Endothelial cell of umbilical vein (primary cell): ENCODE results near the gene TF. TPM values are rescaled to one million over a fixed set of nuclear protein-coding genes. Genes with fewer than 3 reads are reported as not detected.

Experiments used
- BruUV-seq: library from RNA; stranded (reverse); fragments of 400-500 nt; replicated peaks from 2 replicates; lab custom pipeline; 2021; lab: Mats Ljungman, UMichigan
- CTCF ChIA-PET: fragments of 300-600, 350-600 bp; sonication (Branson Sonifier 250); formaldehyde crosslinking; loops from one replicate; lab custom pipeline; 2021; ENCODE audit warnings: antibody characterized with exemption, inconsistent platforms; lab: Charles Lee
- POLR2A ChIA-PET: fragments of 300-600, 350-600 bp; sonication (Branson Sonifier 250); formaldehyde crosslinking; loops from one replicate; lab custom pipeline; 2021; ENCODE audit warnings: antibody characterized with exemption, inconsistent platforms; lab: Charles Lee
- DNase-seq: peaks from one replicate; pipeline ENCODE4 v3.0.0-alpha.2; 2011; ENCODE audit warnings: low read depth, low spot score
- FAIRE-seq: peaks from 2 replicates; lab custom pipeline; 2011; peaks lifted over from hg19 to GRCh38; lab: Jason Lieb, UNC
- H2AFZ ChIP-seq: 2 replicates; pipeline ENCODE4 v1.6.0; 2012; ENCODE audit warnings: low read depth, low read length, control low read depth, inconsistent platforms
- H3K27ac ChIP-seq: 2 replicates; pipeline ENCODE4 v1.5.1; 2011; ENCODE audit warnings: low read depth, mild to moderate bottlenecking, control low read depth, low read length, moderate library complexity; ENCODE audit not compliant: insufficient read depth
- H3K27me3 ChIP-seq, 2 experiments: 2 replicates each; pipeline versions ENCODE4 v1.6.0 to v1.6.1; 2011; ENCODE audit warnings: low read length in 2 of 2, mixed read lengths in 1 of 2; ENCODE audit not compliant: control insufficient read depth in 2 of 2, insufficient read depth in 2 of 2
- H3K36me3 ChIP-seq, 2 experiments: 2 replicates in 1 of 2; 3 replicates in 1 of 2; pipeline ENCODE4 v1.5.1; 2011; ENCODE audit warnings: low read length in 2 of 2, mild to moderate bottlenecking in 1 of 2, moderate library complexity in 1 of 2; ENCODE audit not compliant: control insufficient read depth in 2 of 2, insufficient read depth in 2 of 2; ENCODE audit errors: extremely low read depth in 1 of 2
- H3K4me1 ChIP-seq: 3 replicates; pipeline ENCODE4 v1.5.1; 2011; ENCODE audit warnings: mild to moderate bottlenecking, low read length; ENCODE audit not compliant: control insufficient read depth, insufficient read depth; ENCODE audit errors: extremely low read depth
- H3K4me2 ChIP-seq: 2 replicates; pipeline ENCODE4 v1.6.1; 2011; ENCODE audit warnings: low read length, control low read depth, mixed read lengths; ENCODE audit not compliant: insufficient read depth
- H3K4me3 ChIP-seq, 3 experiments: fragments of 200-600 bp in 1 of 3; sonication (generic), shearing (Covaris generic) in 1 of 3; replicated peaks in 1 of 3; 2 replicates each; pipeline ENCODE4 v1.5.1; 2011 to 2016; ENCODE audit warnings: control low read depth in 3 of 3, low read length in 3 of 3, mild to moderate bottlenecking in 2 of 3, inconsistent platforms in 1 of 3, low read depth in 1 of 3, moderate library complexity in 1 of 3; ENCODE audit not compliant: insufficient read depth in 1 of 3
- H3K79me2 ChIP-seq: 2 replicates; pipeline ENCODE4 v1.6.0; 2012; ENCODE audit warnings: low read length, inconsistent platforms; ENCODE audit not compliant: control insufficient read depth, insufficient read depth
- H3K9ac ChIP-seq: replicated peaks from 2 replicates; pipeline ENCODE3; 2011; ENCODE audit warnings: low read length, control low read depth; ENCODE audit not compliant: insufficient read depth; ENCODE audit errors: extremely low read depth
- H3K9me1 ChIP-seq: replicated peaks from 3 replicates; pipeline ENCODE4 v1.6.0; 2011; ENCODE audit warnings: mild to moderate bottlenecking, low read length; ENCODE audit not compliant: control insufficient read depth, insufficient read depth; ENCODE audit errors: extremely low read depth
- H3K9me3 ChIP-seq: replicated peaks from 2 replicates; pipeline ENCODE4 v1.5.1; 2012; ENCODE audit warnings: low read length, inconsistent platforms; ENCODE audit not compliant: control insufficient read depth, insufficient read depth
- H4K20me1 ChIP-seq: replicated peaks from 2 replicates; pipeline ENCODE3; 2011; ENCODE audit warnings: mild to moderate bottlenecking, low read length; ENCODE audit not compliant: control insufficient read depth, insufficient read depth; ENCODE audit errors: extremely low read depth
- CTCF ChIP-seq, 2 donors: IDR thresholded peaks; 1 replicate in 1 of 2; 2 replicates in 1 of 2; pipeline ENCODE4 v1.5.1; 2011; ENCODE audit warnings: low read length in 2 of 2, mild to moderate bottlenecking in 2 of 2, moderate library complexity in 2 of 2, control low read depth in 1 of 2, inconsistent platforms in 1 of 2, low read depth in 1 of 2; ENCODE audit not compliant: insufficient read depth in 1 of 2; ENCODE audit errors: extremely low read depth in 1 of 2
- EZH2 ChIP-seq: IDR thresholded peaks from 2 replicates; pipeline ENCODE4 v1.6.1; 2012; ENCODE audit warnings: borderline replicate concordance, low read depth, mild to moderate bottlenecking, moderate library complexity, low read length, inconsistent platforms; ENCODE audit not compliant: severe bottlenecking
- FOS ChIP-seq: IDR thresholded peaks from 2 replicates; pipeline ENCODE4 v1.6.1; 2011; ENCODE audit warnings: mild to moderate bottlenecking, low read length, moderate library complexity, borderline replicate concordance; ENCODE audit not compliant: insufficient read depth
- GATA2 ChIP-seq: IDR thresholded peaks from 2 replicates; pipeline ENCODE4 v1.7.0; 2011; ENCODE audit warnings: low read depth, mild to moderate bottlenecking, moderate library complexity, mixed read lengths, low read length; ENCODE audit not compliant: insufficient read length, insufficient read depth
- JUN ChIP-seq: IDR thresholded peaks from 2 replicates; pipeline ENCODE4 v1.6.1; 2011; ENCODE audit warnings: borderline replicate concordance, low read depth; ENCODE audit not compliant: insufficient read length, insufficient read depth
- MAX ChIP-seq: IDR thresholded peaks from 2 replicates; pipeline ENCODE4 v1.6.1; 2011; ENCODE audit not compliant: insufficient read depth, insufficient read length
- MYC ChIP-seq: IDR thresholded peaks from one replicate; pipeline ENCODE4 v1.6.1; 2011; ENCODE audit warnings: mild to moderate bottlenecking, low read depth, low read length
- POLR2A ChIP-seq: IDR thresholded peaks from 2 replicates; pipeline ENCODE4 v1.6.1; 2012; ENCODE audit warnings: low read depth, mild to moderate bottlenecking, control low read depth, low read length
- POLR2AphosphoS5 ChIP-seq: IDR thresholded peaks from 2 replicates; pipeline ENCODE4 v1.6.1; 2012; ENCODE audit warnings: low read depth, mild to moderate bottlenecking, control low read depth, low read length, moderate library complexity; ENCODE audit not compliant: insufficient read depth
- dilution Hi-C: fragments of 300-500 bp; cut with MboI; formaldehyde crosslinking; loops from one replicate; pipeline ENCODE4 v1.15.0; 2019; ENCODE audit warnings: low sequenced_read_pairs; ENCODE audit not compliant: extremely low pct_ligation_motif_present
- intact Hi-C: fragments of 100-400 bp; cut with micrococcal nuclease; formaldehyde crosslinking; loops from one replicate; pipeline ENCODE4 v1.10.0; 2022
- polyA plus RNA-seq, 4 experiments: library from polyadenylated mRNA; depleted of rRNA in 3 of 4; stranded (reverse) in 3 of 4; unstranded in 1 of 4; fragments of >200 nt; gene quantifications; 2 replicates each; pipeline versions ENCODE4 v1.2.1 to v1.2.3, GENCODE V29; 2011 to 2012; ENCODE audit warnings: missing spikeins in 1 of 4
- total RNA-seq: library from RNA; stranded (reverse); gene quantifications from 2 replicates; pipeline ENCODE4 v1.2.3, GENCODE V29; 2021

Gene TF
- total and polyA plus RNA-seq, 2 donors (not counting 3 experiments of a cell fraction or from before 2014, with no cell fraction given) = 0.32 to 0.69 TPM

- Histone ChIP-seq H3K9ac (no peak overlapping the region), H3K4me2 (no peak overlapping the region)
These were observed 496 bp downstream of the TF start for GRCh38 chr3:133746712-133747066.

More at GRCh38 chr3:133746712-133747066, 496 bp downstream of the TF start:
- ChIA-PET POLR2A (no interaction called here), CTCF (no interaction called here)
- TF ChIP-seq FOS (no peak), EZH2 (no peak), JUN (no peak), POLR2A (no peak), CTCF (IDR thresholded peaks at IDR 0.05; ENCODE audit: extremely low read depth in 1 of 2, insufficient read depth in 1 of 2, low read depth in 1 of 2, low read length in 2 of 2) (no peak), MAX (no peak), POLR2AphosphoS5 (no peak), MYC (no peak), GATA2 (no peak)
- H3K79me2 ChIP-seq = no peaks in the 10 kb centered on the region
- H3K27ac ChIP-seq = no peak overlapping the region
- no peaks in the 10 kb centered on the region for H3K9me3 ChIP-seq
- no peak overlapping the region for H3K4me3 ChIP-seq
- H2AFZ ChIP-seq = no peak overlapping the region
- intact Hi-C loops = no loop called here
- peaks cover 17 to 27% of the 10 kb centered on the region in 2 experiments for H3K27me3 ChIP-seq
- BruUV-seq = no TSS peak
- no peak for FAIRE-seq
- no peaks in the 10 kb centered on the region for H3K36me3 ChIP-seq
- no peaks in the 10 kb centered on the region for H4K20me1 ChIP-seq
- dilution Hi-C loops = no loop called here
- no peaks in the 10 kb centered on the region for H3K9me1 ChIP-seq
- H3K4me1 ChIP-seq = no peaks in the 10 kb centered on the region
- DNase-seq = no peak
